Activated CD4-positive, alpha-beta T cell treated with anti-CD3 and anti-CD28 coated beads, Interleukin-2, Interleukin-6, amounts not matched to agents 100 ng/mL and 50 ng/mL, durations not matched to agents 16 hours and 8 hours (primary cell): ENCODE results near the gene RETREG3.
A peak's percentile ranks its signal among the peaks of the same experiment; 100 is the strongest.
"Not testable (repeated sequence)": the region's sequence is repeated elsewhere in the genome, so short reads cannot be mapped to it uniquely, and the experiment has no call there.

Source experiments
- DNase-seq: peaks from one replicate; pipeline ENCODE4 v3.0.0-alpha.2; 2020

The RETREG3 gene

DNA sequence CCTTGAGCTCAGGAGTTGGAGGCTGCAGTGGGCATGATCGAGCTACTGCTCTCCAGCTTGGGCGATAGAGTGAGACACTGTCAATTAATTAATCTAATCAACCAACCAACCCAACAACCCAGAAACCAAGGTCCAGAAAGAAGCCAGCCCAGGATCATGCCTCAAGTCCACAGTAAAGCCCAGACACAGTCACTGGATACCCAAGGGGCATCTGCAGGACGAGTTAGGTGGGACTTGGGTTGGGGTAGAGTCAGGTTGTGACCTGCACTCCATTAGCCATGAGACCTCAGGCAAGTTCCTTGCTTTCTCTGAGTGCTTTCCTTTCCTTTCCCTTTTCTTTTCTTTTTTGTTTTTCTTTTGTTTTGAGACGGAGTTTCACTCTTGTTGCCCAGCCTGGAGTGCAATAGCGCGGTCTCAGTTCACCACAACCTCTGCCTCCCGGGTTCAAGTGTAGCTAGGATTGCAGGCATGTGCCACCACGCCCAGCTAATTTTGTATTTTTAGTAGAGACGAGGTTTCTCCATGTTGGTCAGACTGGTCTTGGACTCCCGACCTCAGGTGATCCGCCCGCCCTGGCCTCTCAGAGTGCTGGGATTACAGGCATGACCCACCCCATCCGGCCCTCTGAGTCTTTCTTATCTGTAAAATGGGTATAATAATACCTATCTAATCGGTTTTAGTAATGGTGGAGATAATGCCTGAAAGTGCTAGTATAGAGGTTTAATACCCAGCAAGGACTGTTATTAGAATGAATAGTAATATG is 60.0 kb downstream of the RETREG3 start:
- DNase-seq = no peak

DNA sequence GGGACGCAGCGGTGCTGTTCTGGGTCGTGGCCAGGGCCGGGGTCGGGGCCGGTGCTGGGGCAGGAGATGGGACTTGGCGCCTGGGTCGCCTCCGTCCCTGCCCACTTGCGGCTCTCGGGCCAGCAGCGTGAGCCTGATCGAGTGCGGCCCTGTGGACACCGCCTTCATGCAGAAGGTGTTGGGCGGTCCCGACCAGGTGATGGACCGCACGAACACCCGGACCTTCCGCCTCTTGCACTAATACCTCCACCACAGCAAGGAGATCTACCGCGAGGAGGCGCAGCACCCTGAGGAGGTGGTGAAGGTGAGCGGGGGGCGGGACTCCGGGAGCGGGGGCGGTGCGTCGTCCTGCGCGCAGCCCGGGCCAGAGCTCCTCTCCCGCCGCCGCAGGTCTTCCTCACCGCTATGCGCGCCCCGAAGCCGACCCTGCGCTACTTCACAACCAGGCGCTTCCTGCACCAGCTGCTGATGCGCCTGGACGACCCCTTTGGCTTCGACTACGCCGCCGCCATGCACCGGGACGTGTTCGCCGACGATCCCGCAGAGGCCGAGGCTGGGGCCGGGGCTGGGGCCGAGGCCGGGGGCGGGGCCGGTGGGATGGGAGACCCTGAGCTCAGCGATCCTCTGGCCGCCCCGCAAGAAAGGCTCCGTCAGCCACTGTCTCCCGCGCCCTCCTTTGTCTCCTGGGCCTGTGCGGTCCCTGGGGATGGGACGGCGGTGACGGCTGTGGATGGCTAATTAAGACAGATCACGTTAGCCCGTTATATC is 60.9 kb downstream of the RETREG3 start:
- DNase-seq = peak; percentile 82

DNA sequence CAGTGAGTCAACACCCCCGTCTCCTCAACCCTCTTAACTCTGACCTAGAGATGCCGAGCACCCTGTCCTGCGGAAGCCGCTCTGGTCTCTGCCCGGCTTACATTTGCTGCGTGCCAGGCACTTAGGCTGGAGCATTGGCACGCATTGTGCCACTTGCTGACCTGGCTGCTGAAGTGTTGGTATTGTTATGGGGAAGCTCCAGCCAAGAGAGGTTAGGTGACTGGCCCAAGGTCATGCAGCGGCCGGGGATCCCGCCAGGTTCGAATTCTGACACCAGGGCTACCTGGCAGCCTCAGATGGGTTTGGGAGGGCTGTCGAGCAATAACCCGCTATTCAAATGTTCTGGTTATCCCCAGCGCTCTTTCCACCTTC is 61.5 kb downstream of the RETREG3 start:
- no peak for DNase-seq

DNA sequence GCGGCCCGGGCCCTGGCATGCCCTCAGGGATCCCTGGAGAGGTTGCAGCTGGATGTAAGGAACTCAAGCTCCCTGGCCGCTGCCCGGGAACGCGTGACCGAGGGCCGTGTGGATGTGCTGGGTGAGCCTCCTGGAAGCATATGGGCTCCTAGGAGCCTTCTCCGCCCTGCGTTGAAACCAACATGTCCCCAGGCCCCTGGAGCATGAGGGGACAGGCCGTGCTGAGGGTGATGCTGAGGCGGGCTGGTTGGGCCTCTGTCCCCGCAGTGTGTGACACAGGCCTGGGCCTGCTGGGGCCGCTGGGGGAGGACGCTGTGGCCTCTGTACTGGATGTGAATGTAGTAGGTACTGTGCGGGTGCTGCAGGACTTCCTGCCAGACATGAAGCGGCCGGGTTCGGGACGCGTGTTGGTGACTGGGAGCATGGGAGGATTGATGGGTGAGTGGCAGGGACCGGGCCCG is 62.1 kb downstream of the RETREG3 start:
- no peak for DNase-seq

DNA sequence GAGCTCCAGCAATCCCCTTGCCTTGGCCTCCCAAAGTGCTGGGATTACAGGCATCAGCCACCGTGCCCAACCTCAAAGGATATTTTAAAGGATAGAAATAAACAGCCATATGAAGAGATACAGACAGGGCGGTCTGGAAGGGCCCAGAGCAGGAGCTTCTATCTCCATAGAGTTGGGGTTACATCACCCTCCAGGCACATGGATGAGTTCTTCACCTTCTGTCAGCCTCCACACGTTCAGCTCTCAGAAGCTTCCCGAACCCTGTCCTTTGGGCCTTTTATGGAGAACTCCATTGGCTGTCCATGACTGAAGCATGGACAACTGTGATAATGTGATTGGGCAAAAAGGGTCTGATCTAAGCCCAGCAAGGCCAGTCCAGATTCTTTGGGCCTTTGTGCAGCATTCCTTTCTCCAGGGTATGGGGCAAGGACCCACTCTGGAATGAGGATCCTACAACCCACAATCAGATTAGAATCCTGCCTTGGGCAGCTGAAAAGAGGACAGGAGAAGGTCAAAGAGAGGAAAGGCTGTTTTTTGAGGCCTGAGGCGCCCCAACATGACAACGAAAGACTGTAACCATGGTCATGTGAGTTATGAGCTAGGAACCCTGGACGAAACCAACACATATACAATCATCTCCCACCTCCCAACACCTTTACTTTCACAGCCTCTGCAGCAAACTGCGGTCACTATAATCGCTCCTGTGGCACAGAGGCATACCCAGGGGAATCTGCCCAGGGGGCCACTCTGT is 63.2 kb downstream of the RETREG3 start:
- DNase-seq = not testable (repeated sequence)

DNA sequence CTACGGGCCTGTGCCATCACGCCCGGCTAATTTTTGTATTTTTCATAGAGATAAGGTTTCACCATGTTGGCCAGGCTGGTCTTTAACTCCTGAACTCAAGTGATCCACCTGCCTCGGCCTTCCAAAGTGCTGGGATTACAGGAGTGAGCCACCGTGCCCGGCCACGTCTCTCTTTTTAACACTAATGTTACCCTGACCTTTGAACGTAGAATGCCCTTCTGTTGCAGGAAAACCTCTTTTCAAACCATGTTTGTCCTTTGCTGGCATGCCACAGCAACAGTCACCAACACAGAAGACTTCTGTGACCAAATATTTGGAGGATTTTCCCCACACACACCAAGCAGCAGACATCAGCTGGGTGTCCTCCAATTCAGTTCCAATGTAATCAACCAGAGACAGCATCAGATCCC is 64.3 kb downstream of the RETREG3 start:
- no peak for DNase-seq

DNA sequence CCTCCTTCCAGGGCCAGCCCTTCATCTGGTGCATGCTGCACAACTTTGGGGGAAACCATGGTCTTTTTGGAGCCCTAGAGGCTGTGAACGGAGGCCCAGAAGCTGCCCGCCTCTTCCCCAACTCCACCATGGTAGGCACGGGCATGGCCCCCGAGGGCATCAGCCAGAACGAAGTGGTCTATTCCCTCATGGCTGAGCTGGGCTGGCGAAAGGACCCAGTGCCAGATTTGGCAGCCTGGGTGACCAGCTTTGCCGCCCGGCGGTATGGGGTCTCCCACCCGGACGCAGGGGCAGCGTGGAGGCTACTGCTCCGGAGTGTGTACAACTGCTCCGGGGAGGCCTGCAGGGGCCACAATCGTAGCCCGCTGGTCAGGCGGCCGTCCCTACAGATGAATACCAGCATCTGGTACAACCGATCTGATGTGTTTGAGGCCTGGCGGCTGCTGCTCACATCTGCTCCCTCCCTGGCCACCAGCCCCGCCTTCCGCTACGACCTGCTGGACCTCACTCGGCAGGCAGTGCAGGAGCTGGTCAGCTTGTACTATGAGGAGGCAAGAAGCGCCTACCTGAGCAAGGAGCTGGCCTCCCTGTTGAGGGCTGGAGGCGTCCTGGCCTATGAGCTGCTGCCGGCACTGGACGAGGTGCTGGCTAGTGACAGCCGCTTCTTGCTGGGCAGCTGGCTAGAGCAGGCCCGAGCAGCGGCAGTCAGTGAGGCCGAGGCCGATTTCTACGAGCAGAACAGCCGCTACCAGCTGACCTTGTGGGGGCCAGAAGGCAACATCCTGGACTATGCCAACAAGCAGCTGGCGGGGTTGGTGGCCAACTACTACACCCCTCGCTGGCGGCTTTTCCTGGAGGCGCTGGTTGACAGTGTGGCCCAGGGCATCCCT is 65.7 kb downstream of the RETREG3 start:
- no peak for DNase-seq

DNA sequence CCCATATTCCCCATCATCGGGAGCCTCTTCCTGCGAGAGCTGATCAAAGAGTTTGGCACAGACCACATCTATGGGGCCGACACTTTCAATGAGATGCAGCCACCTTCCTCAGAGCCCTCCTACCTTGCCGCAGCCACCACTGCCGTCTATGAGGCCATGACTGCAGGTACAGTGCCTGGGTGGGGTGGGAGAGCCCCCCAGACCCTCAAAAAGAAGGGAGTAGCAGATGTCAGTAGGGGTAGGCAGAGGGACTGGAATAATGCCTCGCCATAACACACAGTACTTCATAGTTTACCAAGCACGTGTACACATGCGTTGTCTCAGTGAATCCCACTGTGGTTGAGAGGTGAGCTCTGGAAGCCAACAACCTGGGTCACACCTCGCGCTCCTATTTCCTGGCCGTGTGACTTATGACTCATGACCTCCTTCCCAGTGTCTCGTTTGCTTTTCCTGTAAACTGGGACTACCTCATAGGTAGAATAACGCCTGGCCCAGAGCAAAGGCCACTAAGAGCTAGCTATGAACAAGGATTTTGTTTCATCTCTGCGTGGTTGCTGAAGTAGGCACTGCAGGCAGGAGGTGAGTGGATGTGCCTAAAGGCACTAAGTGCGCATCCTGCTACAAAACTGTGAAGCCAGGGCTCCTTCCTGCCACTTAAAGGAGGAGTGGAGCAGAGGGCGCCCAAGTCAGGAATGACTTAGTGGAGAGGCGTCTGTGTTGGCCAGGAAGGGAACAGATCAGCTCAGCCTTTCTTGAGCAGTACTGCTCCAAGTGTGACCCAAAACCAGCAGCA is 67.9 kb downstream of the RETREG3 start:
- DNase-seq = peak; percentile 57

DNA sequence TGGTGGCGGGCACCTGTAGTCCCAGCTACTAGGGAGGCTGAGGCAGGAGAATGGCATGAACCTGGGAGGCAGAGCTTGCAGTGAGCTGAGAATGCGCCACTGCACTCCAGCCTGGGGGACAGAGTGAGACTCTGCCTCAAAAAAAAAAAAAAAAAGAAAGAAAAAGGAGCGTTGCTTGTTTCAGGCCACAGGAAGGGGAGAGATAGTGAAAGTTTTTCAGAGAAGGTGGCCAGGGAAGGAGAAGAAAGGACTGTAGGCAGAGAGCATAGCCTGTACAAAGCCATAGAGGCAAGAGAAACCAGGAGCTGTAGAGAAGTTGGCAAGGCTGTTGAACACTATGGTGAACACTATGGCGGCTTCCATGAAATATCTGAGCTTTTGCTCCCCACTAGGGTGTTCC is 68.6 kb downstream of the RETREG3 start:
- not testable (repeated sequence) for DNase-seq

DNA sequence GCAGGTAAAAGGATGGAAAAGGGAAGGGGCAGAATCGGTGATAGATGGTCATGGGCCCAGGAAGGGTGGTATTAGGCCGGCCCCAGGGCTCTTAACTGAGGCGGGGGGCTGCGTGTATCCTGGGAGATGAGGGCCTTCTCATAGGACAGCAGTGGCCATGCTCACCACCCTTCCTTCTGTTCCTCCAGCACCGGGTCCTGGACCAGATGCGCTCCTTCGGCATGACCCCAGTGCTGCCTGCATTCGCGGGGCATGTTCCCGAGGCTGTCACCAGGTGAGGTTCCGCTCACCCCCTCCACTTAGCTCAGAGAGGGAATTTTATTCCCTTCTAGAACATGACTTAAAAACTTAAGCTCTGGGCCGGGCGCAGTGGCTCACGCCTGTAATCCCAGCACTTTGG is 70.7 kb downstream of the RETREG3 start:
- DNase-seq = no peak

DNA sequence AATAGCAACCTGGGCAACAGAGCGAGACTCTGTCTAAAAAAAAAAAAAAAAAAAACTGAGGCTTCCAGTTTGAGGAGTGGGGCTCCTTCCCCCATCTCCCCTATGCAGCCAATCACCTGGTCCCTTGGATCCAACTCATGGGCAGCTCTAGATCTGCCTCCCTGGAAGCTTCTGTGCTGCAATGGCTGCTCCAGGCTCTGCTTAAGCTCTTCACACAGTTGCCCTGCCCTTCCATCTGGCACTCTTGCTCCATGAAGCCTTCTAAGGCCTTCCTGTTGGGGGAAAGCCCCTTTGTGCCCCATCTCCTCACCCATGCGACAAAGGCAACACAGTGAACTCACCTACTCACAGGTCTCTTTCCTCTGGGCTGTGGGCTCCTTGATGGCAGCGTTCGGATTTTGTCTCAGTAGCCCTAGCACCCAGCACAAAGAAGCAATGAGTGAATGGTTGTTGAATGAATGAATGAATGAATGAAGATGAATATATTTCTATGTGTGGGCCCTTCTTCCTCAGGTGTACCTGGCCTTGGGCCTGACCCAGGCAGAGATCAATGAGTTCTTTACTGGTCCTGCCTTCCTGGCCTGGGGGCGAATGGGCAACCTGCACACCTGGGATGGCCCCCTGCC is 71.2 kb downstream of the RETREG3 start:
- no peak for DNase-seq

DNA sequence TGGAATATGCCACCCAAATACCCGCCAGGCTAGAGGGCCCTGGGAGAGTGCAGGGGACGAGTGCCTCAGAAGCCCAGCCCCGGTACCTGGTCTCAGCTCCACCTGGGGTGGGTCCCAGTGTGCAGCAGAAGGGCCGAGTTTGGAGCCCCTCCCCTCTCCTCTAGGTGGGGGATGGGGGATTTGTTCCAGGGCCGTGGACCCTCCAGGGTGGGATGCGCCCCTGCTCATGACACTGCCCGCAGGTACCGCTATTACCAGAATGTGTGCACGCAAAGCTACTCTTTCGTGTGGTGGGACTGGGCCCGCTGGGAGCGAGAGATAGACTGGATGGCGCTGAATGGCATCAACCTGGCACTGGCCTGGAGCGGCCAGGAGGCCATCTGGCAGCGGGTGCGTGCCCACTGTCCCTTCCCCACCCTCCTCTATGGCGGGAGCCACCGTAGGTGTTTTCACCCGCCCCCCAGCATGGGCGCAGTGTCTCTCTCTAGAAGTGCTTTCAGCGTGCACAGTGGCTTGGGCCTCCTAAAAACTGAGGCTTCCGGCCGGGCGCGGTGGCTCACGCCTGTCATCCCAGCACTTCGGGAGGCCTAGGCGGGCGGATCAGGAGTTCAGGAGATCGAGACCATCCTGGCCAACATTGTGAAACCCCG is 71.9 kb downstream of the RETREG3 start:
- no peak for DNase-seq

DNA sequence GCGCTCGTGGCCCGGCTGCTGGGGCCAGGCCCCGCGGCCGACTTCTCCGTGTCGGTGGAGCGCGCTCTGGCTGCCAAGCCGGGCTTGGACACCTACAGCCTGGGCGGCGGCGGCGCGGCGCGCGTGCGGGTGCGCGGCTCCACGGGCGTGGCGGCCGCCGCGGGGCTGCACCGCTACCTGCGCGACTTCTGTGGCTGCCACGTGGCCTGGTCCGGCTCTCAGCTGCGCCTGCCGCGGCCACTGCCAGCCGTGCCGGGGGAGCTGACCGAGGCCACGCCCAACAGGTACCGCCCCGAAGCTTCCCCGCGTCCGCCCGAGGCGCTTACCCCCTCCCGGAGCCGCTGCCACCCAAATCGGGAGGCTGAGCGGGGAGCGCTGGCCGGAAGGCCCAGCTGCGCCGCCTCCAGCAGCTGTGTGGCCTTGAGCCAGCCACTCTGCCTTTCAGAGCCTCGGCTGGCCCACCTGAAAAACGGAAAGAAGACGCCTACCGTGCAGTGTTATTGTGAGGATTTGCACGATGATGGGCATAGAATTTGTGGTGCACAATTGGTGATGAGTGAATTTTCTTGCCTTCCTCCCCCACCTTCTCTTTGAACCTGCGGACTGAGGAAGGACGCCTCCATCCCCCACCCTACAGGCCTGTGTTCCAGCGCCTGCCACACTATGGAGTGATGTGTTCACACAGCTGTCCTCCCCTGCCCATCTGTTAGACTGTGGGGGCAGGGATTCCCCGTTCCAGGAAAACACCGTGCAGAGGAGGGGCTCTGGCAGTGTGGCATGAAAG is 72.6 kb downstream of the RETREG3 start:
- peak; percentile 84 for DNase-seq

DNA sequence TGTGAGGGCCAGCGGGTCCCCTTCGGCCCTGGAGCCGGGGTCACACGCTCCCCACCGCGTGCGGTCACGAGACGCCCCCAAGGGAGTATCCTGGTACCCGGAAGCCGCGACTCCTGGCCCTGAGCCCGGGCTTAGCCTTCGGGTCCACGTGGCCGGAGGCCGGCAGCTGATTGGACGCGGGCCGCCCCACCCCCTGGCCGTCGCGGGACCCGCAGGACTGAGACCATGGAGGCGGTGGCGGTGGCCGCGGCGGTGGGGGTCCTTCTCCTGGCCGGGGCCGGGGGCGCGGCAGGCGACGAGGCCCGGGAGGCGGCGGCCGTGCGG is 73.2 kb downstream of the RETREG3 start, which contains the start of gene NAGLU:
NAGLU (plus strand) TSS at position 194 of the 324 bp plus-strand sequence; CDS start at position 226, 32 bp downstream.
- peak; percentile 93 for DNase-seq

DNA sequence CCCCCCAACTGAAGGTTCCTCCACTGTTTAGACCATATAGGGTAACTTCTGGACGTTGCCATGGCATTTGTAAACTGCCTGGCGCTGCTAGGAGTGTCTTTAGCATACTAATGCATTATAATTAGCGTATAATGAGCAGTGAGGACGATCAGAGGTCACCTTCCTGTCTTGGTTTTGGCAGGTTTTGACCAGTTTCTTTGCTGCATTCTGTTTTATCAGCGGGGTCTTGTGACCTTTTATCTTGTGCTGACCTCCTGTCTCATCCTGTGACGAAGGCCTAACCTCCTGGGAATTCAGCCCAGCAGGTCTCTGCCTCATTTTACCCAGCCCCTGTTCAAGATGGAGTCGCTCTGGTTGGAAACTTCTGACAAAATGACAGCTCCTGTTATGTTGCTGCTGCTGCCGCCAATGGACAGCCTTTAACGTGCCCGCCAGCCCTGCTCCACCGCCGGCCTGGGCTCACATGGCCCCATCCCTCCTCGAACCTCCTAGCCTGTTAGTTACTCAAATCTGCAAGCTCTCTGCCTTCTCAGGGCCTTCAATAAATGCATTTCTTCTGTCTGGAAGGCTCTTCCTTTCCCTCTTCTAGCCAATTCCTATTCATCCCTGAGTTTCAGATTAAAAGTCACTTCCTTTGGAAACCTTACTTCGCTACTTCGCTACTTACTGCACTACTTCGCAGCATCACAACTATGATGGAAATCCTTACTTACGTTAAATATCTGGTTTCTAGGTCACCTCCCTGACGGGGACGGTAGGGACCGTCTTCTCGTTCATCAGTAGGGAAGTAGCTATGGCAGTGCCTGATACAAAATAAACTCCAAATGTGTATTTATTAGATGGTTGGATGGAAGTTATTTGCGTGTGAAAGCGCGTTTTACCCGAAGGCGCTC is 73.8 kb downstream of the RETREG3 start:
- no peak for DNase-seq

DNA sequence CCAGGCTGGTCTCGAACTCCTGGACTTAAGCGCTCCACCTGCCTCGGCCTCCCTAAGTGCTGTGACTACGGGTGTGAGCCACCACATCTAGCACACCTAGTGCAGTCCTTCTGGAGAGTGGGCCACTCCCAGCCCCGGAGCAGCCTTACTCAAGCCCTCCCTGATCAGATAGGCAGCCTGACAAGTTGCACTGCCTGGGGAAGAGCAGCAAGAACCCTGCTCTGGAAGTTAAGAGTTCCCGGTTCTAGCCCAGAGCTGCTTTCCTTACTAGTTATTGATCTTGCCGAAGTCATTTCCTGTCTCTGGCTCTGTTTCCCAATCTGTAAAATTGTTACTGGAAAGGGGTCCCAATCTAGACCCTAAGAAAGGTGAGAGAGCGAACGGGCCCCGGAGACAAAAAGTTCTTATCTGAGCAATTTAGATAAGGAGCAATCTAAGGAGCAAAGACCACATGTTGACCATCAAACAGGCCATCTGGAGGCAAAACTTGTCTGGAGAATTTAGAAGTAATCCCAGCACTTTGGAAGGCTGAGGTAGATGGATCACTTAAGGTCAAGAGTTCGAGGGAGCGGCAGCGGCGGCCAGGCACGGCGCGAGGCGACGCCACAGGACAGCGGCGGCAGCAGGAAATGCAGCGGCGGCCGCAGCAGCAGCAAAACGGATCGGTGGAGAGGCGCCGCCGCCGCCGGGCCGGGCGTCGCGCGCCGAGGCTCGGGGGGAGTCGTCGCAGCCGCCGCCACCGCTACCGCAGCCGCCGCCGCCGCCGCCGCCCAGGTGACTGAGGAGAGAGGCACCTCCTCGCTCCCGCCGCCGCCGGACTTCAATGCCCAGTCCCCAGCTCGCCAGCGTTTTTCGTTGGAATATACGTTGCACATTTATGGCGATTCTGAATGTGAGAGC is 77.5 kb downstream of the RETREG3 start:
- peak; percentile 56 for DNase-seq

DNA sequence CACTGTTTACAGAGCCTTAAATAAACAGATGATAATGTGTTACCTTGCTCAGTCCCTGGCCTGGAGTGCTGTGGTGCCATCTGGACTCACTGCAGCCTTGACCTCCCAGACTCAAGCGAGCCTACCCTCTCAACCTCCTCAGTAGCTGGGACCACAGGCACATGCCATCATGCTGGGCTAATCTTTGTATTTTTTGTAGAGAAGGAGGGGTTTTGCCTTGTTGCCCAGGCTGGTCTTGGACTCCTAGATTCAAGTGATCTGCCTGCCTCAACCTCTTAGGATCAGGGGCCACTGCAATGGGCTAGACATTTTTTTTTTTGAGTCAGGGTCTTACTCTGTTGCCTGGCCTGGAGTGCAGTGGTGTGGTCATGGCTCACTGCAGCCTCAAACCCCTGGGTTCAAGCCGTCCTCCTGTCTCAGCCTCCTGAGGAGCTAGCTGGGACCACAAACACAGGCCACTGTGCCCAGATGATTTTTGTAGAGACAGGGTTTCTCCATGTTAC is 78.2 kb downstream of the RETREG3 start:
- no peak for DNase-seq
